ENCODE measurements around the gene AVL9. TPM values are rescaled to one million over a fixed set of nuclear protein-coding genes. Genes with fewer than 3 reads are reported as not detected.
A peak's percentile ranks its signal among the peaks of the same experiment; 100 is the strongest.

The AVL9 gene
- total and polyA plus RNA-seq, 2 of the 13 experiments (the other 11 are each of a cell fraction or from before 2014, with no cell fraction given), result 29.9 to 48.0 TPM

GRCh38 chr7:32515890-32516550, 20.7 kb downstream of the AVL9 start (continued):
- TF ChIP-seq MED8 (CRISPR knock-in tag; IDR thresholded peaks at IDR 0.05; ENCODE audit: insufficient replicate concordance) (no peak), REL (CRISPR knock-in tag; conservative IDR thresholded peaks at IDR 0.05) (no peak), GATAD2A (CRISPR knock-in tag; IDR thresholded peaks at IDR 0.05) (peak; percentile 70), TRIM24 (CRISPR knock-in tag; IDR thresholded peaks at IDR 0.05) (no peak), ZBTB7B (CRISPR knock-in tag; IDR thresholded peaks at IDR 0.05) (no peak), ZBTB37 (CRISPR knock-in tag; IDR thresholded peaks at IDR 0.05) (no peak), SOX13 (IDR thresholded peaks at IDR 0.05) (no peak), SOX13 (CRISPR knock-in tag; conservative IDR thresholded peaks at IDR 0.05 in 1 of 2, IDR thresholded peaks at IDR 0.05 in 1 of 2) (peak in 1 of 2 experiments; percentile 73; a peak in 2 of 4 replicates), ZNF503 (CRISPR knock-in tag; IDR thresholded peaks at IDR 0.05) (0 out of 2 replicates have a peak, but pooled peaks have one; percentile 22), IKZF4 (CRISPR knock-in tag; IDR thresholded peaks at IDR 0.05; ENCODE audit: borderline replicate concordance, low read depth, not compliant biosample characterization) (no peak), SUZ12 (IDR thresholded peaks at IDR 0.05; ENCODE audit: low read depth, low read length) (no peak), ATF2 (CRISPR knock-in tag; IDR thresholded peaks at IDR 0.05) (peak; percentile 83), ZMAT5 (CRISPR knock-in tag; IDR thresholded peaks at IDR 0.05; ENCODE audit: borderline replicate concordance, low read depth) (no peak), GMEB1 (CRISPR knock-in tag; IDR thresholded peaks at IDR 0.05; ENCODE audit: borderline replicate concordance) (no peak), JUND (CRISPR knock-in tag; IDR thresholded peaks at IDR 0.05) (peak; percentile 55; the same call in 1 of the 2 replicates), PHF21A (CRISPR knock-in tag; IDR thresholded peaks at IDR 0.05) (peak; percentile 60; the same call in 1 of the 2 replicates), ZNF24 (IDR thresholded peaks at IDR 0.05) (no peak), JUN (CRISPR knock-in tag; IDR thresholded peaks at IDR 0.05) (peak; percentile 88), ZFP62 (CRISPR knock-in tag; IDR thresholded peaks at IDR 0.05) (no peak), DZIP1 (CRISPR knock-in tag; IDR thresholded peaks at IDR 0.05) (no peak)

Data from HepG2 (cell line).